Left cardiac atrium (tissue), 4 donors: ENCODE measurements around the gene LYRM2. TPM values are rescaled to one million over a fixed set of nuclear protein-coding genes. Genes with fewer than 3 reads are reported as not detected.

Experiments
- ATAC-seq, 2 donors: fragments of 200-7000 bp; cut with Tn5 transposase; one replicate each; pipeline ENCODE4 v1.9.1; 2020; ENCODE audit warnings: mild to moderate bottlenecking in 2 of 2, moderate library complexity in 2 of 2
- DNase-seq: peaks from one replicate; pipeline ENCODE4 v3.0.0-alpha.2; 2020
- intact Hi-C, 2 donors: fragments of 100-400 bp; cut with DNase I; formaldehyde crosslinking; loops; one replicate each; pipeline versions ENCODE4 v1.14.1 to v1.15.1; 2022 to 2023
- total RNA-seq, 2 donors: library from RNA; stranded (reverse); fragmentation: NEBNext Ultra II Directional; extraction: Animal tissue kit (Norgen Biotek cat#: 25700); gene quantifications; one replicate each; pipeline ENCODE4 v1.2.1, GENCODE V29; 2021
- donor health status: DM: no; HTN: yes; CAD: no.
- donor health status: DM: no; HTN: yes; CAD: no; lungs with severe emphysema.
- donor health status: DM: yes; HTN: yes; CAD: no.
- donor health status: Dilated cardiomyopathy.

Gene LYRM2
- total RNA-seq, 2 donors from 2014 or later: 27.9 to 36.7 TPM

- no peak for ATAC-seq
- intact Hi-C loops: no loop called here
Measured at GRCh38 chr6:89602166-89602565, 36.4 kb downstream of the LYRM2 start.

DNA sequence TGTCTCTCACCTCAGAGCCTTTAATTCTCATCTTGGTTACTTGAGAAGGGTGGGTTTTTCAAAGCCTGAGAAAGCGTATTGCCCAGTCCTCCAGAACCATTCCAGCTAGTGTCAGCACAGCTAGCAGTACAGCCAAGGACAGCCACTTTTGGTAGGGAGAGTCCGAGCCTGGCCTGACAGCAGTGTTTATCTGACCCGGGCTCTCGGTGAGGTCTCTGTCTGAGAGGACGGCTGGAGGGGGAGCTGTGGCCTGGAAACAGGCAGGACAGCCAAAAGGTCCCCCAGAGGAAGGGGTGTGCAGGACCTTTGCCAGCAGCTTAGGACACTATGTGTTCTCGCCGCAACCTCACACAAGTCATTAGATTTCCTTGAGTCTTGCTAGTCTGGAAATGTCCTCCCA, 38.8 kb downstream of the LYRM2 start:
- DNase-seq: no peak
- peak; percentile 58 to 82 for ATAC-seq
- intact Hi-C loops: no loop called here

More at GRCh38 chr6:89602166-89602565, 36.4 kb downstream of the LYRM2 start:
- no peak for DNase-seq

DNA sequence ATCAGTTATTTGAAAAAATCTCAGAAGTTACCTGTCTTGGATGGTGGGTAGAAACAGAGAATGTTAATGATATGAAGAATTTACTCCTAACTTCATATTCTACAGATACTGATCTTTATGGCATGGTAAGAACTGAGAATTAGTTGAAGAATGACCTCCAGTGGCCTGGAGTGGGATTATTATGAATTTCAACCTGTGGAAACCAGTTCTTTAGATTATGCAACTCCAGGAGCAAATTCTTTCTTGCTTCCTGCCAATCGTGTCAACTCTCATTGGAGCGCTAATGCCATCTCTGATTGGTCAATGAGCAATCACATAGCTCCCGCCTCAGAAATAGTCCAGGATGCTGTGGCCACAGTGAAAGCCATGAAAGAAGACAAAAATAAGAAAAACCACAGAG, 40.6 kb downstream of the LYRM2 start:
- intact Hi-C loops: no loop called here
- DNase-seq: no peak
- ATAC-seq: peak in 1 of 2 donors; percentile 42

DNA sequence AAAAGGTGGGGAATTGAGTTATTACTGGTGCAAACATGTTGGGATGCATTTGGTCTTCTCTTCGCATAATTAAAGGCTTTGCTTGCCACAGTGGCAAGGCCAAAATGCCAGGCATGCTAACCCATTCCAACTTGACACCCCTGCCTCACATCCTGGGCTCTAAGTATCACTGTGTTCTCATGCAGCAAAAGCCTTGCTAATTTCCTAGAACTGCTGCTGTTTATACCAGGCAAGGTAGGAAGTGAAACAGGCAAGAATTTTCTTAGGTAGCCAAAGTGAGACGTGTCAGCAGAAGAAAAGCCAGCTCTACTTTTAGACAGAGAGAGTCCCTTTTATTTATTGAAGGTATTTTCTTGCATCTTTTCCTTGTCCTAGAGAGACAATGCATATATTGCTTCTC, 41.2 kb downstream of the LYRM2 start:
- no peak for ATAC-seq
- no peak for DNase-seq
- intact Hi-C loops: no loop called here

- ATAC-seq: peak in 1 of 2 donors; percentile 36
- DNase-seq: no peak
- intact Hi-C loops: no loop called here
Measured at GRCh38 chr6:89596484-89596883, 42.1 kb downstream of the LYRM2 start.

- no peak for ATAC-seq
- intact Hi-C loops: no loop called here
Measured at GRCh38 chr6:89596056-89596455, 42.5 kb downstream of the LYRM2 start.

DNA sequence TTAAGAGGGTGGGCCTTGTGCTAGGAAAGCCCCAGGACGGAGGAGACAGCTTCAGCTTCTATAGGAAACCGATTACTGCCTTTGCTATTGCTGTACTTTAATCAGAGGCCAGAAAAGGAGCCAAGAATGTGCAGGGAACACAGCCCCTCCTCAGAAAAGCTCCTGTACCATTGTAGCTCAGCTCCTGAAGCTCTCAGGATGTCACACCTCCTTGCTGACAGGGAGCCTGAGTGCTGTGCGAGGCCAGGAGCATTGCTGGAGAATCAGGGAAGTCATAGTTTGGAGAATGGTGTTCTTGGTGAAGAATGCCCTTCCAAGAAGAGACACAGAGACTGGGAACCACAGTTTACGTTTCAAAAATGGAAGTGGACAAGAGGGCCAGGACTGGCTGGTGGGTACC, 46.8 kb downstream of the LYRM2 start:
- ATAC-seq: no peak
- DNase-seq: no peak
- intact Hi-C loops: no loop called here

More at GRCh38 chr6:89596056-89596455, 42.5 kb downstream of the LYRM2 start:
- no peak for DNase-seq

DNA sequence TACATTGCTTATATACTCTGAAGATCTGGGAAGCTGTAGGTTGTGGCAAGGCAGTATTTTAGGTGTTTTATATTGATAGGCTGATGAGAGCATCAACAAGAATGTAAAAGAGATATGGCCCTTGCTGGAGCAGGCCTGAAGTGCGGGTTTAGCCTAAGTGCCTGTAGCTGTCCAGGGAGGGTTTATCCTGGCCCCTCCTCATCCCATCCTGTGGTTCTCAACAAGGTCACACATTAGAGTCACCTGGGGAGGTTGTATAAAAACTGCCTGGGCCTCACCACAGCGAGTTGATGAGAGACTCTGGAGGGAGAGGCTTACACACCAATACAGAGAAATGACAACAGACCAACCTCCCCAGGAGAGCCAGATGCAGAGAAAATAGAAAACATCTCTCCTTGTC, 48.4 kb downstream of the LYRM2 start:
- DNase-seq (no peak), ATAC-seq (no peak)
- intact Hi-C loops: no loop called here

- no peak for ATAC-seq
- DNase-seq: no peak
- intact Hi-C loops: no loop called here
Measured at GRCh38 chr6:89589297-89590025, 49.1 kb downstream of the LYRM2 start.

- ATAC-seq (no peak), DNase-seq (no peak)
- intact Hi-C loops: no loop called here
Measured at GRCh38 chr6:89585154-89585553, 53.4 kb downstream of the LYRM2 start.

- intact Hi-C loops: no loop called here
- no peak for DNase-seq
- no peak for ATAC-seq
Measured at GRCh38 chr6:89584539-89584938, 54.0 kb downstream of the LYRM2 start.

- ATAC-seq (no peak), DNase-seq (no peak)
- intact Hi-C loops: no loop called here
Measured at GRCh38 chr6:89583559-89583958, 55.0 kb downstream of the LYRM2 start.

GRCh38 chr6:89582669-89583325, 55.8 kb downstream of the LYRM2 start:
- intact Hi-C loops: no loop called here
- ATAC-seq: no peak
- DNase-seq: no peak

DNA sequence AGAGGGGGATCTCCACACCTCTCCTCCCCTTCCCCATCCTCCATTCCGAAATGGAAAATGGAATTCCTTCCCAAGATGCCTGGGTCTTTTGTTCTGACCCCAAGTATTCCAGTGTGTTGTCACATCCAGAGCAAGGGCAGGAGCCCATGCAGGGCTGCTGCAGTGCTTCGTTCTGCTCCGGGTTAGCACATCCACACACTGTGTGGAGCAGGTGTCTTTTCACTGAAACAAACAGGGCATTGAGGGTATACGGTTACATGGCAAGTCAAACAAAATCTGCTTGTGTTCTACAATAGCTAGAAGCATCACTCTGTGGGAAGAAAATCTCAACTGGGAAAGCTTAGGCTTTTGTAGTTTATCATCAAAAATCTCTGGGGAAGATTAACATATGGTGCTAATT, 56.9 kb downstream of the LYRM2 start:
- intact Hi-C loops: no loop called here
- ATAC-seq: no peak

GRCh38 chr6:89580997-89581666, 57.4 kb downstream of the LYRM2 start:
- intact Hi-C loops: no loop called here
- ATAC-seq (no peak), DNase-seq (no peak)

More for the DNA sequence above, 56.9 kb downstream of the LYRM2 start:
- no peak for DNase-seq

DNA sequence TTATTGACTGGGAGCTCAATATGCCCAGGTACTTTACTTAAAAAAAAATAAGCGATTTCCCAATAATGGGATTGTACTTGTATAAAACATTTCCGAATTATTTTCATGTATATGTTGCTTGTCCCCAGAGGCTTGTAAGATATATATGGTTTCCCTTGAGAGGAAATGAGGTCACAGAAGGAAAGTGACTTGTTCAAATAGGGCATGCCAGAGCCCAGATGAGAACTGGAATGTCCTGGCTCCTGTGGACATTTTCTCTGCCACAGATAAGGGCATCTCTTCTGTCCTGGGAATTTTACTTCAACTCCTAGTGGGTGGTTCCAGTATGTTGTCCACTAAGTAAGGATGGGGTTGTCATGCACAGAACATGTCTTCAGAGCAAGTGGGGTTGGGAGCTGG, 63.0 kb downstream of the LYRM2 start:
- DNase-seq (no peak), ATAC-seq (no peak)

GRCh38 chr6:89574910-89575561, 63.5 kb downstream of the LYRM2 start:
- intact Hi-C loops: no loop called here
- DNase-seq: no peak
- ATAC-seq: no peak

More for the DNA sequence above, 63.0 kb downstream of the LYRM2 start:
- intact Hi-C loops: no loop called here

GRCh38 chr6:89567630-89568390, 70.7 kb downstream of the LYRM2 start:
- ATAC-seq: no peak
- DNase-seq: no peak
- intact Hi-C loops: no loop called here

DNA sequence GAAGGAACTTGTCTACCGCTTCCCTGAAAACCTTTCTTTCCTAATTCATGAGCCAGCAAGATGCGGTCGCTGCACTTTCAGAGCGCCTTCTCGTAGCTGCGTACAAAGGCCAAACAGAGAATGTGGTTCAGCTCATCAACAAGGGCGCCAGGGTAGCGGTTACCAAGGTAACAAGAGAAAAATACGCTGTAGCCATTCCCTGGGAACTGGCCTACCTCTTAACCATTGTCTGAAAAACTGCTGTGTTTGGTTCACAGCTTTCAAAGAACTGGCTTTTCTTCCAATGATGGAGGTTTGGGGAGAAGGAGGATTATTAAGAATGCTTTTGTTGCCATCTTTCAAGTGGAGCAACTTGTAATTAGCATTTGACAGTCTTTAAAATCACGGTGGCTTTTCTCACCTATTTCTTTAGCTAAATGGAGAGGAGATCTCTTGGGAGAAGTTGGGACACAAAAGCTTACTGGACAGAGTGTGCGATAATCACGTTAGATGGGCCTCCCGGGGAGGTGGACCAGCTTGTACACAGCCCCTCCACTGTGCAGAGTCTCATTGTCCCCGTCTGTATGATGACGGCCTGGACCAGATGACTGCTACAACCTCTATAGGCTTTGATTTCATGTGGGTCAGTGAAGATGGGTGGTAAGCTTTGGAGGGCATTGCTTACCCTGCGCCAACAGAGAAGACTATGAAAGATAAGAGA, 71.5 kb downstream of the LYRM2 start:
- no peak for DNase-seq
- intact Hi-C loops: no loop called here
- ATAC-seq: no peak
